Measurements from ENCODE around the gene POU5F1.

Gene POU5F1

DNA sequence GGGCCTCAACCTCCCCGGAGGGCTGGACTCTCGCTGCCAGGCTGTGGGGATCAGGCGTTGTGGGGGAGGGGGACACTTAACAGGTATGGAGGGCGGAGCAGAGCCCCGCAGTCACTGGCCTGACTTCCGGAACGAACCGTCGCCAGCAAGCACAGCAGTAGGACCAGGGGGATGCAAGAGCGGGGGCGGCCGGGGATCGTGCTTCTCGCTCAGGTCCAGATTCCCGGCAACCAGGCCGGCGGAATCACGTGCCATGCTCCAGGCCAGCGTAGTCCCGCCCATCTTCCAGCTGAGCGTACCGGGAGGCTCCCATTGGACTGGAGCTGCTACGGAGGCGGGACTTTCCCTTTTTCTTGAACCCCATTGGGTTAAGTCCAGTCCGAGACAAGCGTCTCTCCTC is 10.0 kb upstream of the POU5F1 start:
- peak; percentile 86 for DNase-seq (ENCODE audit: extremely low read depth, insufficient read length)
- TF ChIP-seq, protein P1, sequence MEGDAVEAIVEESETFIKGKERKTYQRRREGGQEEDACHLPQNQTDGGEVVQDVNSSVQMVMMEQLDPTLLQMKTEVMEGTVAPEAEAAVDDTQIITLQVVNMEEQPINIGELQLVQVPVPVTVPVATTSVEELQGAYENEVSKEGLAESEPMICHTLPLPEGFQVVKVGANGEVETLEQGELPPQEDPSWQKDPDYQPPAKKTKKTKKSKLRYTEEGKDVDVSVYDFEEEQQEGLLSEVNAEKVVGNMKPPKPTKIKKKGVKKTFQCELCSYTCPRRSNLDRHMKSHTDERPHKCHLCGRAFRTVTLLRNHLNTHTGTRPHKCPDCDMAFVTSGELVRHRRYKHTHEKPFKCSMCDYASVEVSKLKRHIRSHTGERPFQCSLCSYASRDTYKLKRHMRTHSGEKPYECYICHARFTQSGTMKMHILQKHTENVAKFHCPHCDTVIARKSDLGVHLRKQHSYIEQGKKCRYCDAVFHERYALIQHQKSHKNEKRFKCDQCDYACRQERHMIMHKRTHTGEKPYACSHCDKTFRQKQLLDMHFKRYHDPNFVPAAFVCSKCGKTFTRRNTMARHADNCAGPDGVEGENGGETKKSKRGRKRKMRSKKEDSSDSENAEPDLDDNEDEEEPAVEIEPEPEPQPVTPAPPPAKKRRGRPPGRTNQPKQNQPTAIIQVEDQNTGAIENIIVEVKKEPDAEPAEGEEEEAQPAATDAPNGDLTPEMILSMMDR (IDR thresholded peaks at IDR 0.05; ENCODE audit: insufficient read depth, low read length, poor library complexity, severe bottlenecking): no peak
- Histone ChIP-seq H3K36me3 (ENCODE audit: control insufficient read depth, insufficient read depth, low read length) (no peaks in the 10 kb centered on the region), H3K27me3 (replicated peaks; ENCODE audit: control insufficient read depth, insufficient read depth, low read length) (no peaks in the 10 kb centered on the region), H3K4me3 (replicated peaks; ENCODE audit: low read depth, low read length) (peak overlapping the region; percentile 3)

DNA sequence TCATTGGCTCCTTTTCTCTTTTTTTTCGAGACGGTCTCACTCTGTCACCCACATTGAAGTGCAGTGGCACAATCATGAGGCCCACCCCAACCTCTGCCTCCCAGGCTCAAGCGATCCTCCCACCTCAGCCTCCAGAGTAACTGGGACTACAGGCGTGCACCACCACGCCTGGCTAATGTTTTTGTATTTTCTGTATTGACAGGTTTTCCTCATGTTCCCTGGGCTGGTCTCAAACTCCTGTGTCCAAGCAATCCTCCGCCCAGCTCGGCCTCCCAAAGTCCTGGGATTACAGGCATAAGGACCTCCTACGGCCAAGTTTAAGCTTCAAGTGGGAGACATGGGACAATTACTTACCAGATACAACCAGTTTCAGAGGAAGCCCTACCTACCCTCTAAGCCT is 9.4 kb upstream of the POU5F1 start:
- no peaks in the 10 kb centered on the region for H3K36me3 ChIP-seq (ENCODE audit: control insufficient read depth, insufficient read depth, low read length)
- H3K4me3 ChIP-seq (replicated peaks; ENCODE audit: low read depth, low read length): no peak overlapping the region
- no peak for DNase-seq (ENCODE audit: extremely low read depth, insufficient read length)
- TF ChIP-seq, protein P1 (IDR thresholded peaks at IDR 0.05; ENCODE audit: insufficient read depth, low read length, poor library complexity, severe bottlenecking): no peak
- H3K27me3 ChIP-seq (replicated peaks; ENCODE audit: control insufficient read depth, insufficient read depth, low read length): no peaks in the 10 kb centered on the region

DNA sequence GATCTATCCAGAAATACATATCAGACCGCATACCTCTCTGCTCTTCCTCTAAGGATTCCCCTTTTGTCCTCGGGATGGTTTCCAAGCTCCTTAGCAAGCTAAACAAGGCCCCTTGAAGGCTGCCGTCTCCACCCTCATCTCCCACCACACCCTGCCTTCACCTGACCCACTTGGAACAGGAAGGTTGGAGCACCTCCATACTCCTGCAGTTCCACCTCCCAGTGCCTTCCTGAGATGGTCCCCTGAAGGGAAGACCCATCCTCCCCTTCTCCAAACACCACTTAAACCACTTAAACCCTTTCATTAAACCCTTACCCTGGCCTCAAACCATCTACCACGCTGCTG is 8.5 kb upstream of the POU5F1 start:
- Histone ChIP-seq H3K27me3 (replicated peaks; ENCODE audit: control insufficient read depth, insufficient read depth, low read length) (no peaks in the 10 kb centered on the region), H3K36me3 (ENCODE audit: control insufficient read depth, insufficient read depth, low read length) (no peaks in the 10 kb centered on the region), H3K4me3 (replicated peaks; ENCODE audit: low read depth, low read length) (no peak overlapping the region)
- TF ChIP-seq, protein P1 (IDR thresholded peaks at IDR 0.05; ENCODE audit: insufficient read depth, low read length, poor library complexity, severe bottlenecking): no peak
- DNase-seq (ENCODE audit: extremely low read depth, insufficient read length): no peak

DNA sequence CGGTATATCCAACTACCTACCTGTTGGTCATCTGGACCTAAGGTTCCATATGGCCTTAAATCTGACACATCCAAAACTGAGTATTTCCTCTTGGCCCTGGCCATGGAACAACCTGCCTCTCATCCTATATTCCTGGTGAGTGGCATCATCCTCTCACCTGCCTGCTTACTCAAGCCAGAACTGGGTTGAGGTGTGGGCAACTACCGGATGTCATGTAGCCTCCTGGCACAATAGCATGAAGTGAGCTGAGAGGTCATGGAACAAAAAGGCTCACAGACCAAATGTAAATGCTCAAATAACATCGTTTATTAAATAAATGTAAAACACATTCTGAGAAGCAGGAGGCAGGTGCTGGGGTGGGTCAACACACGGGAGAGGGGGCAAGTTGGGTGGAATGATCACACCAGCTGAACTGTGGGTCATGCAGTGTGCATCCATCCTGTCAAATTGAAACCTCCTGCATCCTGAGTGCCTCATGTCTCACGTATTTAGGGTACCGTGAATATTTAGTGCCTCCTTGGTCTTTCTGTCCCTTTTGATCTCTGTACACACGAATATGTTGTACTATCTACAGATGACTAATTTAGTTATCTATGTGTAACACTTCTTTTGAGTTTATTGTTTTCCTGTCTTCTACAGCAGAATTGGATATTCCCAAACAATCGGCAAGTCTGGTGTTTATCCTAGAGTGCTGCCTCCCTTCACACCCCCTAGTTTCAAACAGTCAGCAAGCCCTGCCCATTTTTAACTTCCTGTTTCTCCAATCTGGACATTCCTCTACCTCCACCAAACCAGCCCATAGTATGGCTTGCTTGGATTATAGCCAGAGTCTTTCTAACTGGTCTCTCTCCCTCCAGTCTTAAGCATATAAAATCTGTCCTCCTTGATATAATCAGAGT is 7.9 kb upstream of the POU5F1 start:
- TF ChIP-seq, protein P1 (IDR thresholded peaks at IDR 0.05; ENCODE audit: insufficient read depth, low read length, poor library complexity, severe bottlenecking): no peak
- Histone ChIP-seq H3K4me3 (replicated peaks; ENCODE audit: low read depth, low read length) (no peak overlapping the region), H3K36me3 (ENCODE audit: control insufficient read depth, insufficient read depth, low read length) (no peaks in the 10 kb centered on the region), H3K27me3 (replicated peaks; ENCODE audit: control insufficient read depth, insufficient read depth, low read length) (no peaks in the 10 kb centered on the region)
- peak; percentile 41 for DNase-seq (ENCODE audit: extremely low read depth, insufficient read length)

DNA sequence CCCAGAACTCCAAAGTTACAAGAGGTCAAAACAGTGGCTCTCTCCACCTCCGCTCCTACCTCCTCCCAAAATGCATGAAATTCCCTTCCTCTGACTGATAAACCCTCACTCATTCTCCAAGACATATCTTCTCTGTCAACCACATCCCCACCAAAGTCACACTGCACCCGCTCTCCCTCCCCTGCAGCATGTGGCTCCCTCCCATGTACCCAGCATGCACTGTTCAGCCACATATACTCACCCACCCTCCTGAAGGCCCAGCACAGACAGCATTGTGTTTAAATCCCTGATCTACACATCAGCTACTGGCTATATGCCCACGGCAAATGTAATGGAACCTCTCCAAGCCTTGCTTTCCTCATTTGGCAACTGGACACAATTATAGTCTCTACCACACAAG is 5.5 kb upstream of the POU5F1 start:
- TF ChIP-seq, protein P1 (IDR thresholded peaks at IDR 0.05; ENCODE audit: insufficient read depth, low read length, poor library complexity, severe bottlenecking): no peak
- no peak for DNase-seq (ENCODE audit: extremely low read depth, insufficient read length)
- no peaks in the 10 kb centered on the region for H3K36me3 ChIP-seq (ENCODE audit: control insufficient read depth, insufficient read depth, low read length)

More for the DNA sequence above, 5.5 kb upstream of the POU5F1 start:
- H3K27me3 ChIP-seq (replicated peaks; ENCODE audit: control insufficient read depth, insufficient read depth, low read length): no peaks in the 10 kb centered on the region
- H3K4me3 ChIP-seq (replicated peaks; ENCODE audit: low read depth, low read length): no peak overlapping the region
